CD4-positive, CD25-positive, alpha-beta regulatory T cell (primary cell): Measurements from ENCODE around the gene ACP7. TPM values are rescaled to one million over a fixed set of nuclear protein-coding genes. Genes with fewer than 3 reads are reported as not detected.

Source experiments
- ATAC-seq, 2 donors: fragments of 150-1000 bp; cut with Tn5 transposase; one replicate each; pipeline ENCODE4 v1.10.0; 2021; ENCODE audit warnings: low read depth in 2 of 2, moderate number of reproducible peaks in 2 of 2, moderate library complexity in 1 of 2
- DNase-seq, 3 donors: peaks; one replicate each; pipeline versions ENCODE4 v3.0.0 to v3.0.0-alpha.2; 2012 to 2022; ENCODE audit warnings: mixed read lengths in 1 of 3
- H3K27ac ChIP-seq: one replicate; pipeline ENCODE4 v1.7.0; 2013; ENCODE audit warnings: mild to moderate bottlenecking, low read length; ENCODE audit not compliant: insufficient read depth, poor library complexity, severe bottlenecking
- H3K27me3 ChIP-seq: one replicate; pipeline ENCODE4 v1.7.0; 2013; ENCODE audit warnings: low read length; ENCODE audit not compliant: control insufficient read depth, insufficient read depth
- H3K36me3 ChIP-seq: one replicate; pipeline ENCODE4 v1.7.0; 2013; ENCODE audit warnings: mild to moderate bottlenecking, low read length, moderate library complexity; ENCODE audit not compliant: control insufficient read depth, insufficient read depth
- H3K4me1 ChIP-seq: 2 replicates; pipeline ENCODE4 v1.7.0; 2013; ENCODE audit warnings: mild to moderate bottlenecking, low read length; ENCODE audit not compliant: insufficient read depth, control insufficient read depth, poor library complexity, severe bottlenecking
- H3K4me3 ChIP-seq: one replicate; pipeline ENCODE4 v1.7.0; 2013; ENCODE audit warnings: low read depth, mild to moderate bottlenecking, low read length, moderate library complexity
- H3K9me3 ChIP-seq, 2 experiments: 1 replicate in 1 of 2; 2 replicates in 1 of 2; pipeline ENCODE4 v1.7.0; 2013; ENCODE audit warnings: low read length in 2 of 2, mild to moderate bottlenecking in 1 of 2, moderate library complexity in 1 of 2; ENCODE audit not compliant: control insufficient read depth in 2 of 2
- H3K27ac Mint-ChIP-seq, 3 donors: one replicate each; pipeline ENCODE4 v1.8.0; 2020 to 2022; ENCODE audit warnings: mild to moderate bottlenecking in 3 of 3, mixed read lengths in 3 of 3, moderate library complexity in 2 of 3
- H3K27me3 Mint-ChIP-seq: one replicate; pipeline ENCODE4 v1.8.0; 2022; ENCODE audit warnings: mild to moderate bottlenecking, mixed read lengths
- H3K36me3 Mint-ChIP-seq: one replicate; pipeline ENCODE4 v1.8.0; 2020; ENCODE audit warnings: mixed read lengths
- H3K4me1 Mint-ChIP-seq, 4 donors: one replicate each; pipeline ENCODE4 v1.8.0; 2020 to 2022; ENCODE audit warnings: mixed read lengths in 4 of 4, mild to moderate bottlenecking in 1 of 4
- H3K4me3 Mint-ChIP-seq, 4 donors: one replicate each; pipeline ENCODE4 v1.8.0; 2020 to 2022; ENCODE audit warnings: mild to moderate bottlenecking in 4 of 4, mixed read lengths in 4 of 4, moderate library complexity in 3 of 4
- H3K9me3 Mint-ChIP-seq, 7 donors: one replicate each; pipeline ENCODE4 v1.8.0; 2020 to 2022; ENCODE audit warnings: mixed read lengths in 7 of 7, mild to moderate bottlenecking in 3 of 7, moderate library complexity in 2 of 7
- polyA plus RNA-seq, 4 donors: library from polyadenylated mRNA; unstranded; fragments of 300-500 nt; fragmentation: Illumina TruSeq; gene quantifications; one replicate each; pipeline ENCODE4 v1.2.3, GENCODE V29; 2021
- total RNA-seq: library from RNA; stranded (reverse); gene quantifications from one replicate; pipeline ENCODE4 v1.2.3, GENCODE V29; 2022

Gene ACP7
- total and polyA plus RNA-seq, 5 donors from 2014 or later = not detected

GRCh38 chr19:39122934-39123731 is 39.0 kb downstream of the ACP7 start:
- Mint-ChIP-seq H3K4me3 (peak overlapping the region in 2 of 4 donors; percentile 70 to 80), H3K27me3 (peaks cover 19% of the 10 kb centered on the region), H3K27ac (peak overlapping the region in 2 of 3 donors; percentile 38 to 41), H3K4me1 (peaks cover 12 to 41% (median 25%) of the 10 kb centered on the region in 4 donors), H3K9me3 (no peaks in the 10 kb centered on the region), H3K36me3 (no peaks in the 10 kb centered on the region)
- peaks cover 23% of the 10 kb centered on the region for H3K4me1 ChIP-seq
- no peaks in the 10 kb centered on the region for H3K36me3 ChIP-seq
- H3K9me3 ChIP-seq = no peaks in the 10 kb centered on the region
- DNase-seq = no peak
- H3K27me3 ChIP-seq = no peaks in the 10 kb centered on the region
- no peak for ATAC-seq
- no peak overlapping the region for H3K27ac ChIP-seq
- H3K4me3 ChIP-seq = no peak overlapping the region

GRCh38 chr19:39124136-39124764 is 40.1 kb downstream of the ACP7 start:
- H3K36me3 ChIP-seq = no peaks in the 10 kb centered on the region
- DNase-seq (no peak), ATAC-seq (no peak)
- H3K9me3 ChIP-seq = no peaks in the 10 kb centered on the region
- Mint-ChIP-seq H3K4me3 (peak overlapping the region; percentile 68 to 92 (median 80)), H3K27ac (peak overlapping the region in 2 of 3 donors; percentile 2 to 93), H3K9me3 (no peaks in the 10 kb centered on the region), H3K27me3 (peaks cover 19% of the 10 kb centered on the region), H3K4me1 (peaks cover 12 to 45% (median 30%) of the 10 kb centered on the region in 4 donors), H3K36me3 (no peaks in the 10 kb centered on the region)
- no peak overlapping the region for H3K27ac ChIP-seq
- peaks cover 23% of the 10 kb centered on the region for H3K4me1 ChIP-seq
- no peak overlapping the region for H3K4me3 ChIP-seq
- H3K27me3 ChIP-seq = no peaks in the 10 kb centered on the region

- no peaks in the 10 kb centered on the region for H3K9me3 ChIP-seq
Observed at GRCh38 chr19:39125199-39125553, 41.0 kb downstream of the ACP7 start.

GRCh38 chr19:39125554-39126311 is 41.6 kb downstream of the ACP7 start, which contains the start of gene PAK4:
Gene PAK4, plus strand, starts transcription at chr19:39125786. Its CDS starts 43,768 bp downstream, at chr19:39169554.
- Mint-ChIP-seq H3K9me3 (no peaks in the 10 kb centered on the region), H3K36me3 (no peaks in the 10 kb centered on the region), H3K4me1 (peaks cover 12 to 52% (median 34%) of the 10 kb centered on the region in 4 donors), H3K27me3 (peaks cover 16% of the 10 kb centered on the region), H3K27ac (peak within 1 kb of the TSS; percentile 98 to 99 (median 98)), H3K4me3 (peak within 1 kb of the TSS; percentile 93 to 99 (median 98))
- ATAC-seq (peak; percentile 95 to 96), DNase-seq (peak; percentile 94 to 97 (median 94))
- no peaks in the 10 kb centered on the region for H3K36me3 ChIP-seq
- peak within 1 kb of the TSS; percentile 92 for H3K27ac ChIP-seq
- H3K4me1 ChIP-seq = peaks cover 23% of the 10 kb centered on the region
- no peaks in the 10 kb centered on the region for H3K27me3 ChIP-seq
- H3K4me3 ChIP-seq = peak within 1 kb of the TSS; percentile 92
- H3K9me3 ChIP-seq = no peaks in the 10 kb centered on the region

More at GRCh38 chr19:39125199-39125553, 41.0 kb downstream of the ACP7 start:
- Mint-ChIP-seq H3K9me3 (no peaks in the 10 kb centered on the region), H3K27me3 (peaks cover 17% of the 10 kb centered on the region), H3K27ac (peak overlapping the region in 2 of 3 donors; percentile 98), H3K4me3 (peak overlapping the region; percentile 93 to 99 (median 98)), H3K4me1 (peaks cover 12 to 48% (median 32%) of the 10 kb centered on the region in 4 donors), H3K36me3 (no peaks in the 10 kb centered on the region)
- H3K4me3 ChIP-seq = peak overlapping the region; percentile 92
- no peak for ATAC-seq
- no peak for DNase-seq
- no peaks in the 10 kb centered on the region for H3K36me3 ChIP-seq
- H3K27ac ChIP-seq = peak overlapping the region; percentile 92
- peaks cover 23% of the 10 kb centered on the region for H3K4me1 ChIP-seq
- no peaks in the 10 kb centered on the region for H3K27me3 ChIP-seq

GRCh38 chr19:39126312-39127187 is 42.4 kb downstream of the ACP7 start:
- no peaks in the 10 kb centered on the region for H3K36me3 ChIP-seq
- H3K27me3 Mint-ChIP-seq = peaks cover 16% of the 10 kb centered on the region
- peaks cover 23% of the 10 kb centered on the region for H3K4me1 ChIP-seq
- H3K4me3 ChIP-seq = no peak overlapping the region
- peak overlapping the region; percentile 92 for H3K27ac ChIP-seq
- H3K27me3 ChIP-seq = no peaks in the 10 kb centered on the region
- peak in 1 of 3 donors; percentile 15 for DNase-seq
- peak overlapping the region; percentile 93 to 99 (median 98) for H3K4me3 Mint-ChIP-seq
- H3K4me1 Mint-ChIP-seq = peaks cover 12 to 55% (median 34%) of the 10 kb centered on the region in 4 donors
- H3K36me3 Mint-ChIP-seq = no peaks in the 10 kb centered on the region
- H3K27ac Mint-ChIP-seq = peak overlapping the region; percentile 95 to 98 (median 98)
- H3K9me3 ChIP-seq = no peaks in the 10 kb centered on the region
- no peak for ATAC-seq
- no peaks in the 10 kb centered on the region for H3K9me3 Mint-ChIP-seq

- DNase-seq (no peak), ATAC-seq (no peak)
- H3K36me3 ChIP-seq = no peaks in the 10 kb centered on the region
- H3K27ac ChIP-seq = peak overlapping the region; percentile 11
- Mint-ChIP-seq H3K9me3 (no peaks in the 10 kb centered on the region), H3K27me3 (peaks cover 5% of the 10 kb centered on the region), H3K4me3 (peak overlapping the region; percentile 21 to 80 (median 32)), H3K27ac (peak overlapping the region in 2 of 3 donors; percentile 56 to 73), H3K36me3 (no peaks in the 10 kb centered on the region), H3K4me1 (peaks cover 15 to 59% (median 40%) of the 10 kb centered on the region in 4 donors)
- peaks cover 17% of the 10 kb centered on the region for H3K4me1 ChIP-seq
- H3K27me3 ChIP-seq = no peaks in the 10 kb centered on the region
- no peaks in the 10 kb centered on the region for H3K9me3 ChIP-seq
- no peak overlapping the region for H3K4me3 ChIP-seq
Observed at GRCh38 chr19:39127812-39128515, 43.8 kb downstream of the ACP7 start.
